BE2C (cell line): ENCODE results near the gene CD58.
"Not testable (repeated sequence)": the region's sequence is repeated elsewhere in the genome, so short reads cannot be mapped to it uniquely, and the experiment has no call there.

ENCODE experiments used
- DNase-seq: peaks from one replicate; pipeline ENCODE4 v3.0.0-alpha.2; 2020
- H3K27me3 ChIP-seq: fragments of 250-450 bp; sonication (Bioruptor Pico); 2 replicates; pipeline ENCODE4 v1.5.1; 2020; ENCODE audit warnings: mild to moderate bottlenecking
- H3K36me3 ChIP-seq: fragments of 250-450 bp; sonication (Bioruptor Pico); 2 replicates; pipeline ENCODE4 v1.5.1; 2020; ENCODE audit warnings: mild to moderate bottlenecking
- H3K4me1 ChIP-seq: fragments of 250-450 bp; sonication (Bioruptor Pico); 2 replicates; pipeline ENCODE4 v1.5.1; 2020
- H3K4me3 ChIP-seq: 2 replicates; pipeline ENCODE4 v1.5.1; 2011; ENCODE audit warnings: low read depth, low read length
- H3K9me3 ChIP-seq: fragments of 250-450 bp; sonication (Bioruptor Pico); 2 replicates; pipeline ENCODE4 v1.5.1; 2020
- TF ChIP-seq, protein P1 (sequence below): IDR thresholded peaks from 2 replicates; pipeline ENCODE4 v1.5.1; 2012; ENCODE audit warnings: mild to moderate bottlenecking, low read depth, low read length

Gene CD58

DNA sequence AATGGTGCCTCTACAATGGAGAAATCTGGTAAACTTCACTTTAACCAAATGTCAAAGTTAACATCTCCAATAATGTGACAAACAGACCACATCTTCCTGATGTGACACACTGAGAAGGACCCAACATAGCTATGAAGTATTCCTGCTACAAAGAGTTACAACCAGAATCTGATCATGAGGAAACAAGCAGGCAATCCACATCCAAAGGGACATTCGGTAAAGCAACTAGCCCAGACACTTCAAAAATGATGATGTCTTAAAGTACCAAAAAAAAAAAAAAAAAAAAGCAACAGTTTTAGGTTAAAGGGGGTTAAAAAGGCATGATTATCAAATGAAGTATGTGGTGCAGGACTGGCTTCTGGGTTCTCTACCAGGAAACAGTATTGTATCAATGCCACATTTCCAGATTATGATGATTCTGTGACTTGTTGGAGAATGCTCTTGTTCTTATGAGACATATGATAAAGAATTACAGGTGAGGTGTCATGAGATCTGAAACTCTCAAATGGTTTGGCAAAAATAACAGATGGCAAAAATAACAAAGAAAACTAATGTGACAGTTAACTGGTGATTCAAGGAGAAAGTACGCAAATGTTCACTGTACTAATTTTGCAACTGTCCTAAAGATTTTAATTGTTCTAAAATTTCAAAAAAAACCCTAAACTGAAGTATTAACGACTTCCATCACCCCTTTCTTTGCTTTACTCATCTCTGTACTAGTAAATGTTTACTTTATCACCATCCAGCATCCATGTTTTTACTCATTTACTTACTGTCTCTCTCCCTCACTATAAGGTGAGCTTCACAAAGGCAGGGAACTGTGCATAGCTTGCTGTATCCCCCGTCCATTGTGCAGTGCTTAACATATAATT lies 2.8 kb downstream of the CD58 start:
- Histone ChIP-seq H3K36me3 (no peaks in the 10 kb centered on the region), H3K4me1 (peaks cover 3% of the 10 kb centered on the region; the same call in 1 of the 2 replicates), H3K27me3 (no peaks in the 10 kb centered on the region), H3K9me3 (no peaks in the 10 kb centered on the region; the same call in 1 of the 2 replicates), H3K4me3 (no peak overlapping the region)
- TF ChIP-seq, protein P1, sequence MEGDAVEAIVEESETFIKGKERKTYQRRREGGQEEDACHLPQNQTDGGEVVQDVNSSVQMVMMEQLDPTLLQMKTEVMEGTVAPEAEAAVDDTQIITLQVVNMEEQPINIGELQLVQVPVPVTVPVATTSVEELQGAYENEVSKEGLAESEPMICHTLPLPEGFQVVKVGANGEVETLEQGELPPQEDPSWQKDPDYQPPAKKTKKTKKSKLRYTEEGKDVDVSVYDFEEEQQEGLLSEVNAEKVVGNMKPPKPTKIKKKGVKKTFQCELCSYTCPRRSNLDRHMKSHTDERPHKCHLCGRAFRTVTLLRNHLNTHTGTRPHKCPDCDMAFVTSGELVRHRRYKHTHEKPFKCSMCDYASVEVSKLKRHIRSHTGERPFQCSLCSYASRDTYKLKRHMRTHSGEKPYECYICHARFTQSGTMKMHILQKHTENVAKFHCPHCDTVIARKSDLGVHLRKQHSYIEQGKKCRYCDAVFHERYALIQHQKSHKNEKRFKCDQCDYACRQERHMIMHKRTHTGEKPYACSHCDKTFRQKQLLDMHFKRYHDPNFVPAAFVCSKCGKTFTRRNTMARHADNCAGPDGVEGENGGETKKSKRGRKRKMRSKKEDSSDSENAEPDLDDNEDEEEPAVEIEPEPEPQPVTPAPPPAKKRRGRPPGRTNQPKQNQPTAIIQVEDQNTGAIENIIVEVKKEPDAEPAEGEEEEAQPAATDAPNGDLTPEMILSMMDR: no peak
- no peak for DNase-seq

DNA sequence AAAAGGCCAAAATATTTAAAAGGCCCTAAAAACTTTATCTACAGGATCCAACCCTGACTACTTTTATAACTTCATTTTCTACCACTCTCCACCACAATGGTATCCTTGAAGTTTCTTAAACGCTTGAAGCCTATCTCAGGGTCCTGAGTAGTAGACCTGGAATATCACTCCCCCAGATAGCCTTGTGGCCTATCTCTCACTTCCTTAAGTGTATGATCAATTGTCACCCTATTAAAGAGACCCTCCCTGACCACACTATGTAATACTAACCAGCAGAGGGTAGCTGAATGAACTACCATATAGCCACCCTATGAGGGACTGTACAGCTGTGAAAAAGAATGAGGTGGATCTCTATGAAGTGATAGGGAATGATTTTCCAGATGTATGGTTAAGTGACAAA lies 5.6 kb downstream of the CD58 start:
- Histone ChIP-seq H3K36me3 (no peaks in the 10 kb centered on the region), H3K4me3 (no peak overlapping the region), H3K27me3 (no peaks in the 10 kb centered on the region), H3K9me3 (no peaks in the 10 kb centered on the region; the same call in 1 of the 2 replicates), H3K4me1 (no peaks in the 10 kb centered on the region)
- TF ChIP-seq, protein P1: no peak
- DNase-seq: no peak

DNA sequence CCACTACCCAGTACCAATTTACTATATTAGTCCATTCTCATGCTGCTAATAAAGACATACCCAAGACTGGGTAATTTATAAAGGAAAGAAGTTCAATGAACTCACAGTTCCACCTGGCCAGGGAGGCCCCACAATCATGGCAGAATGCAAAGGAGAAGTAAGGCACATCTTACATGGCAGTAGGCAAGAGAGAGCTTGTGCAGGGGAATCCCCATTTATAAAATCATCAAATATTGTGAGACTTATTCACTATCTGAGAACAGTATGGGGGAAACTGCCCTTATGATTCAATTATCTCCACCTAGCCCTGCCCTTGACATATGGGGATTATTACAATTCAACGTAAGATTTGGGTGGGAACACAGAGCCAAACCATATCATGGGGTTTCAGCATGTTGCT lies 6.4 kb downstream of the CD58 start:
- Histone ChIP-seq H3K9me3 (no peaks in the 10 kb centered on the region; the same call in 1 of the 2 replicates), H3K36me3 (no peaks in the 10 kb centered on the region), H3K4me1 (no peaks in the 10 kb centered on the region), H3K4me3 (no peak overlapping the region), H3K27me3 (no peaks in the 10 kb centered on the region)
- TF ChIP-seq, protein P1: no peak
- no peak for DNase-seq

DNA sequence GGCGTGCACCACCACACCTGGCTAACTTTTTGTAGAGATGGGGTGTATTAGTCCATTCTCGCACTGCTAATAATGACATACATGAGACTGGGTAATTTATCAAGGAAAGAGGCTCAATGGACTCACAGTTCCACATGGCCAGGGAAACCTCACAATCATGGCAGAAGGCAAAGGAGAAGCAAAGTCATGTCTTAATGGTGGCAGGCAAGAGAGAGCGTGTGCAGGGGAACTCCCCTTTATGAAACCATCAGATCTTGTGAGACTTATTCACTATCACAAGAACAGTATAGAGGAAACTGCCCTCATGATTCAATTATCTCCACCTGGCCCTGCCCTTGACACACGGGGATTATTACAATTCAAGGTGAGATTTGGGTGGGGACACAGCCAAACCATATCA lies 8.4 kb downstream of the CD58 start:
- not testable (repeated sequence) for H3K9me3 ChIP-seq, H3K4me3 ChIP-seq, H3K36me3 ChIP-seq, H3K4me1 ChIP-seq, DNase-seq, H3K27me3 ChIP-seq

DNA sequence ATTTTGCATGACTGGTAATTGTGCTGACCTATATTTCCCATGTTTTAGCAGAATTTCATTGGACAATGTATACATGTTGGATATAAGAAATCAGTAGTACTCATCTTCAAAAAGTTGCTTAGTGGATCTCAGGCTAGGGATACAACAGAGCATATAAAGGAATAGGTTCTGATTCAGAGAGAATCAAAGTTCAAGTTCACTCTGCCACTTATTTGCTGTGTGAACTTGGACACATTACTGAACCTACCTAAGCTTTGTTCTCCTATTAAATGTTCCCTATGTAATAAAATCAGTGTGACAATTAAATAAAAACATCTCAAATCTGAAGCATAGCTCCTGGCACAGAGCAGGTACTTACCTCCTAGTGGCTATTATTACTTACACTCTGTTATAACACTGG lies 9.3 kb downstream of the CD58 start:
- DNase-seq: no peak
- Histone ChIP-seq H3K9me3 (no peaks in the 10 kb centered on the region; the same call in 1 of the 2 replicates), H3K4me3 (no peak overlapping the region), H3K27me3 (no peaks in the 10 kb centered on the region), H3K4me1 (no peaks in the 10 kb centered on the region), H3K36me3 (no peaks in the 10 kb centered on the region)
- TF ChIP-seq, protein P1: no peak

DNA sequence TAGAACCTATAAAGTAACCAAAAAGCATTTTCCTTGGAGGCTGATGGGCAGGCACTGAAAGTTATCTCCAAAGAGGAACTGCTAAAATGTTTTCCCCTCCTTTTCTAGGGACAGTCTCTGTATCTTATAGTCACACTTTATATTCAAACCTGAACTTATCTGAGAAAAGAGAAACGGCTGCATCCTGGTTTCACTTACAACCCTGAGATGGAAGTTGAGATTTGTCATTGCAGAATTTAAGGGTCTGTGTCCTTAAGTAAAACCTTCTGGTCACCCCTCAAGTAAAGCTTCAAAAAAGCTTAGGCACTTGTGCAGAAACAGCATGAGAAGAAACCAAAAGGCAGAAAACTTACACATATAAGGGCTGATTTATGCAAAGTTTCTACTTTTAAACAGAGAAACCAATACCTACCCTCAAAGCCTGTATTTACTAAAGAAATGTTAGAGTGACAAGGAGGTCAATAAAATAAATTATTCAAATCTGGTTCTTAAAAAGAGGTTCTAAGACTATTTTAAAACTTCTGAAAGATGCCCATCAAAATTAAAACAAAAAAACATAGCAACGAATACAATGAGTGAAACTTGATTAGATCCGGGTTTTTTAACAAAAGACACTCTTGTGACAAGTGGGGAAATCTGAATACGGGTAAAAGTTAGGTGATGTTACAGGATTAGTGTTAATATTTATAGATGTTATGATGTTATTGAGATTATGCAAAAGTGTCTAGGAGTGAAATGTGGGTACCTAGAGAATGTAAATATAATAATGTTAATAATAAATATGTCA lies 9.9 kb downstream of the CD58 start:
- TF ChIP-seq, protein P1: no peak

More for the DNA sequence above, 9.9 kb downstream of the CD58 start:
- H3K4me3 ChIP-seq: no peak overlapping the region
- DNase-seq: no peak
- no peaks in the 10 kb centered on the region for H3K27me3 ChIP-seq
- no peaks in the 10 kb centered on the region for H3K36me3 ChIP-seq
- H3K4me1 ChIP-seq: no peaks in the 10 kb centered on the region
- H3K9me3 ChIP-seq: no peaks in the 10 kb centered on the region; the same call in 1 of the 2 replicates
